Esophagus mucosa (tissue), 1 donor: ENCODE measurements around the gene UBFD1. TPM values are rescaled to one million over a fixed set of nuclear protein-coding genes. Genes with fewer than 3 reads are reported as not detected.
"Not testable (repeated sequence)": the region's sequence is repeated elsewhere in the genome, so short reads cannot be mapped to it uniquely, and the experiment has no call there.

Experiments used
- ATAC-seq: fragments of 200-7000 bp; cut with Tn5 transposase; one replicate; pipeline ENCODE4 v1.9.1; 2020
- total RNA-seq: library from RNA; stranded (reverse); gene quantifications from one replicate; pipeline ENCODE4 v1.2.4, GENCODE V29; 2023
- donor health status: DM: yes; HTN: yes; CAD: no.

UBFD1 gene, protein sequence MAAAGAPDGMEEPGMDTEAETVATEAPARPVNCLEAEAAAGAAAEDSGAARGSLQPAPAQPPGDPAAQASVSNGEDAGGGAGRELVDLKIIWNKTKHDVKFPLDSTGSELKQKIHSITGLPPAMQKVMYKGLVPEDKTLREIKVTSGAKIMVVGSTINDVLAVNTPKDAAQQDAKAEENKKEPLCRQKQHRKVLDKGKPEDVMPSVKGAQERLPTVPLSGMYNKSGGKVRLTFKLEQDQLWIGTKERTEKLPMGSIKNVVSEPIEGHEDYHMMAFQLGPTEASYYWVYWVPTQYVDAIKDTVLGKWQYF
- 27.3 TPM for total RNA-seq

DNA sequence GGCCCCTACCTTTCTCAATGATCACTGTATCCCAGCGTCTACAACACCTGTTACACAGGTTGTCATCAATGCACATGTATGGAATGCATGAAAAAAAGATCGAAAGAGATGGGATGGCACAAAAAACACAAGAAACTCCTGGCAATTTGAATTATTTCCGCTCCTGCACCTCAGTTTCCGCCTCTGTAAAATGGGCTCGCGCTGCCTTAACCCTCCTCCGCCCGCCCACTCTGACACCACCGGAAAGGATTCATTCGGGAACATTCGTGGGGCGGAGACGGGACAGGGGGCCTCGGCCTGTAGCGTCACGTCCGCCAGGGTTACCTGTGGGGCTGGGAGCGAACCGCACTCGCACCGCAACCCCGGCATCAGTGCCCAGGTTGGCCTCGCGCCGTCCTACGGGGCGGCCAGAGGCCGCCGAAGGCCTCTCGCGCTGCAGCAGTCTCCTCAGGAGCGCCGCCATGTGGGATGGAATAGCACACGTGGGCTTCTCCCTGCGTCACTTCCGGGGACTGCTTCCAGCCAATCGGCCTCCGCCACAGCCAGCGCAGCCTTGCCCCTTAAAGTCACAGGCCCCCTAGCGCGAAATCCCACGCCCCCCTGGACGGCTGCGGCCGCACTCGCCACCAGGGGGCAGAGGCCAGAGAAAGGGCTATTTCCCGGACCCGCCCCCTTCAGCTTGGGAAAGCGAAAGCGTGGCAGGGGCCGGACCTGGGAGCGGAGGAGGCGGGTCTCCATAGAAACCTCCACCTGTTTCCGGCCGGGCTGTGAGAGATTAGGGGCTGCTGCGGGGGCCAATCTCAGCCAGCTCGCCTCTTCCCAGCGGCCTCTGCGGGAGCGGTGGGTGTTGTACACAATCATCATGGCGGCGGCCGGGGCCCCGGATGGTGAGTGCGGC is at the start of gene UBFD1, which contains the start of gene EARS2:
UBFD1 (plus strand) TSS at position 847 of the 898 bp plus-strand sequence; CDS start at position 863, 16 bp downstream.
EARS2 (minus strand) TSS at position 470 of the 898 bp plus-strand sequence; CDS start at position 463, 7 bp downstream.
- ATAC-seq: peak; percentile 98

DNA sequence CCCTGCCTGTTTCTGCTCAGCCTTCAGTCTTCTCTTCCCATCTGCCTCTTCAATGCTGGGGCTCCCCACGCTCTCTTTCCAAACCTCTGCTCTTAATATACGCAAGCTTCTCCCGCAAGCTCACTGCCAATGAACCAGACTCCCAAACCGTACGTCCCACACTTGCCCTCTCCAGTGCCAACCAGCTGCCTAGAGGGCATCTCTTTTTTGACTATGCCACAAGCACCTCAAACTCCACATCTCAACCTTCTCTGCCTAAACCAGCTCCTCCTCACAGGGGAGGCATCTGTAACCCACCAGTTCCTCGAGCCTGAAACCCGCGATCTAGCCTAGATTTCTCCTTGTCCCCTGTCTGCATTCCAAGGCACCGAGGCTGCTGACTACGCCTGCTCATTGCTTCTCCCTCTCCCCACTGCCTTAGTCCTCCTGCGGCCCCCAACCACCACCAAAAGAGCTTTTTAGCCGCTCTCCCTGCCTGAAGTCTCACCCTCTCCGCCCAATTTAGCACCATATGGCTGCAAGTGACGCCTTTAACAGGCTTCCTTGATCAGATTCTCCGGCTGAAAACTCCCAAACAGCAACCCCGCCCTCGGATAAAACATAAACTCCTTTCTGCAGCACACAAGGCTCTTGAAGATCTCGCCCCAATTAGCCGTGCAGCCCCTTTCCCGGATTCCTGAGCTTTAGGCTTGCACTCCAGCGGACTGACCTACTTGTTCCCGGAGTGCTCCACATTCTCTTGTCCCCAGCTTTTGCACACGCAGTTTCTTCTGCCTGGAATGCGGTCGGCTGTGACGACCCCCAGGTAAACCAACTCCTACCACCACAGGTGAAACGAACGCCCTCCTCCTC is 48.7 kb upstream of the UBFD1 start:
- ATAC-seq: no peak

DNA sequence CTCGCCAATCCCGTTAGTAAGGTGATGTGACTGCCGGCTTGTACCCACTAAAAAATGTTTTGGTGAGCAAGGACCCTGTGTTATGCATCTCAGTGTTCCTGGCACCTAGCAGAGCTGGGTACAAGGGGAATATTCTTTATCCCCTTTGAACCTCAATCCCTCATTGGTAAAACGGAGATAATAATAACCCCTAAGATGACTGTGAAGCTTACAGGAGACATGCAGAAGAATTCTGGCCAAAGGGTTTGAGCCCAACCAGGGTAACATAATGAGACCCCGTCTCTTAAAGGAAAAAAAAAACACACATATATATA is 48.1 kb upstream of the UBFD1 start:
- ATAC-seq: no peak

DNA sequence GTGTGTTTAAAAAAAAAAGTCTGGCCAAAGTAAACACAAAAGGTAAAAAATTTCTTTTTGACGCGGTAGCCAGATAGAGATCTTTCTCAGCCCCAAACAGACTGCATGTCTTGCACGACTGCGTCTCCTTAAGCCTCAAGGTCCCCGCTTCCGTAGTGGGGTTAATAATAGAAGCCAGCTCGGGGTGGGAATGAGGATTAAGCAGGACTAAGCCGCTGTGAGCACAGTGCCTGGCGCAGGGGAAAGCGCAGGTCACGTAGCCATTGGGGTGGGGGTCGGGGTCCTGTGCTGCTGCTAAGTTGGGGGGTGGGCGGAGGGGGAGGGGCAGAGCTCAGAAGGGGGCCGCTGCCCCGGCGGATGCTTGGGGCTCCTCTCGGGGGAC is 47.8 kb upstream of the UBFD1 start:
- peak; percentile 36 for ATAC-seq

DNA sequence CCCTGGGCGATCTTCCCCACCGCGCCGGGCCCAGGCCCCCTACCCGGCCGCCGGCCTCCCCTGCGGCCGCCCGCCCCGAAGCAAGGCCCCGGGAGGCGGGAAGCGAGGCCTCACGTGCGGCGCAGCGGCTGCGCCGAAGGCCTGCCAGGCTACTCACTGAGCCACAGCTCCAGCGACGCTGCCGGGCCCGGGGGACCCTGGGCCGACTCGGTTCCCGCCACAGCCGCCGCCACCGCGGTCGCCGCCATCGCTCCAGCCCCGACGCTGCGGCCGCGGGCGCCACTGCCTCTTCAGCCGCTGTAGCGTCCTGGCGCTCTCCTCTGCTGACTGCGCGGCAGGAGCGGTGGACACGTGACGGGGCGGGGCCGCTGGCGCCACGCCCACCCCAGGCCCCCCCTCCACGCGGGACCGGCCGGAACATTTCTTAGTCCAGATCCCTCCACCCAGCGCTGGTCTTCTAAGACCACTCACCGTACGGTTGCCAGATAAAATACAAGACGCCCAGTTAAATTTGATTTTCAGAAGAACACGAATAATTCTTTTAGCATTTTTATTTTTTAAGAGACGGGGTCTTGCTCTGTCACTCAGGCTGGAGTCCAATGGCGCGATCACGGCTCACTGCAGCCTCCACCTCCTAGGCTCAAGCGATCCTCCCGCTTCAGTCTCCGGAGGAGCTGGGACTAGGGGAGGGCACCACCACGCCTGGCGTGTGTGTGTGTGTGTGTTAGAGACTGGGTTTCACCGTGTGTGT is 47.2 kb upstream of the UBFD1 start, which contains the start of gene GGA2:
GGA2 (minus strand) TSS at position 331 of the 751 bp plus-strand sequence; CDS start at position 248, 83 bp downstream.
- ATAC-seq: peak; percentile 89

DNA sequence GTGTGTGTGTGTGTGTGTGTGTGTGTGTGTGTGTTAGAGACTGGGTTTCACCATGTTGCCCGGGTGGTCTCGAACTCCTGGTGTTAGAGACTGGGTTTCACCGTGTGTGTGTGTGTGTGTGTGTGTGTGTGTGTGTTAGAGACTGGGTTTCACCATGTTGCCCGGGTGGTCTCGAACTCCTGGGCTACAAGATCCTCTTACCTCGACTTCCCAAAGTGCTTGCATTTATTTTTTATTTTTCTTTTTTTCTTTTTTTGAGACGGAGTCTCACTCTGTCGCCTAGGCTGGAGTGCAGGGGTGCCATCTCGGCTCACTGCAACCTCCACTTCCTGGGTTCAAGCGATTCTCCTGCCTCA is 46.6 kb upstream of the UBFD1 start:
- ATAC-seq: not testable (repeated sequence)

DNA sequence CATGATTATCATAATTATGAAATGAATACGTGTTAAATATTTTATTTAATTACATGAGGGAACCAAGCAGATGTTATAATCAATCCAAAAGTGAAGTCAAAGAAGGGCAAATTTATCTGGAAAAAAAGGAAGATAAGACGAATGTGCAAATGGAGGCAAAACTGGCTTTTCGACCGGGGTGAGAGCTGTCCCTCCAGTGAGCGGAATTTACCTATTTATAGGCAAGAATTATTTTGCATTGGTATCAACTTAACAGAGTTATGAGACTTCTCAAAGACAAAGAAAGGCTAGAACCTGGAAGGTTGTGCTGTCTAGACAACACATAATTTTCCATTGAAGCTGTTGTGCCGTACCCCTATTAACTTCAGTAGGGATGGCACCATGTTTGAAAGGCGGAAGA is 45.8 kb upstream of the UBFD1 start:
- ATAC-seq: no peak

DNA sequence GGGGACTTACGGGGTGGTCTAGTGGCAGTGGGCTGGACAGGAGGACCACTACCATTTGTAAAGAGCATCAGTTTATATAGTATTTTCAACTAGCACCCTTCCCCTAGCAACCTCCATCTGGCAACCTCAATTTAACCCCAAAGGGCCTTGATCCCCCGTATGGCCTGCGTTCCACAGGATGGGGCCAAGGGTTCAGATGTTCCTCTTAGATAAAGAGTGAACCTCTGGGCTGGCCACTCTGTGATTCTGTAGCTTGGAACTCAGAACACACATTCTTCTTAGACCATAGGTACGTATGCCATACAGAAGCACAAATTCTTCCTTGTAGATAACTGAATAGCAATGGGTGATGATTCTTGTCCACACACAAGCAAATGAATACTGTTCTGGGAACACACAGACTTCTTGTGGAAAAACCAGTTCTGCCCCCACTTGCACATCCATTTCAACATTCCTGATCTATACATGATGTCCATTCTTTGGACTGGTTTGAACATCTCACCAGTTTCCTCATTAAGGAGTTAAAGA is 45.3 kb upstream of the UBFD1 start:
- ATAC-seq: no peak

DNA sequence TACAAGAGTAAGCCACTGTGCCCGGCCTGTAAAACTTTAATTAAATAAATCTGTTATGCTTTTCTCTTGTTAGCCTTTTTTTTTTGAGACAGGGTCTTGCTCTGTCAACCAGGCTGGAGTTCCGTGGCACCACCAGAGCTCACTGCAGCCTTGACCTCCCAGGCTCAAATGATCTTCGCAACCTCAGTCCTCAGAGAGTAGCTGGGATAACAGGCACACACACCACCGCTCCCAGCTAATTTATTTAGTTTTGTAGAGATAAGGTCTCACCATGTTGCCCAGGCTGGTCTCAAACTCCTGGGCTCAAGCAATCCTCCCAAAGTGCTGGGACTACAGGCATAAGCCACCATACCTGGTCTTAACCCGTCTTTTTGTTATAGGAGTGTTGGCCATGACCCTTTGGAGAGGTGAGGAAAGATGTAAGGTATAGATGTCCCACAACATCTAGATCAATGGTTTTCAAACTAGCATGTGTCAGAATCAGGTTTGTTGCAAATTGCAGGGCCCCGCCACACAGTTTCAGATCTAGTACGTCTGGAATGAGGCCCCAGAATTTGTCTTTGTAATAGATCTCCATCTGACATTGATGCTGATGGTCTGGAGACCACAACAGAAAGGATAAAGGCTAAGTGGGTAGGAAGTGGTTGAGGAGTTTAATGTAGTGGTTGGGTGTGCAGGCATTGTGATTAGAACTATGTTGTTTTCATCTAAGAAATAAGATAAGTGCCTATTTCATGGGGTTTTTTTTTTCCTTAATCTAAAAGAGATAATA is 43.0 kb upstream of the UBFD1 start:
- no peak for ATAC-seq

DNA sequence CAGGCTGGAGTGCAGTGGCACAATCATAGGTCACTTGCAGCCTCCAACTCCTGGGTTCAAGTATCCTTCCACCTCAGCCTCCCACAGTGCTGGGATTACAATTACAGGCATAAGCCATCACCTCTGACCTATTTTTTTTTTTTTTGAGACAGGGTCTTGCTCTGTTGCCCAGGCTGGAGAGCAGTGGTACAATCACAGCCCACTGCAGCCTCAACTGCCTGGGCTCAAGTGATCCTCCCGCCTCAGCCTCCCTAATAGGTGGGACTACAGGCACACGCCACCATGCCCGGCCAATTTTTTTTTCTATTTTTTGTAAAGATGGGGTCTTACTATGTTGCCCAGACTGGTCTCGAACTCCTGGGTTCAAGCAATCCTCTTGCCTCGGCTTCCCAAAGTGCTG is 41.6 kb upstream of the UBFD1 start:
- ATAC-seq: no peak

DNA sequence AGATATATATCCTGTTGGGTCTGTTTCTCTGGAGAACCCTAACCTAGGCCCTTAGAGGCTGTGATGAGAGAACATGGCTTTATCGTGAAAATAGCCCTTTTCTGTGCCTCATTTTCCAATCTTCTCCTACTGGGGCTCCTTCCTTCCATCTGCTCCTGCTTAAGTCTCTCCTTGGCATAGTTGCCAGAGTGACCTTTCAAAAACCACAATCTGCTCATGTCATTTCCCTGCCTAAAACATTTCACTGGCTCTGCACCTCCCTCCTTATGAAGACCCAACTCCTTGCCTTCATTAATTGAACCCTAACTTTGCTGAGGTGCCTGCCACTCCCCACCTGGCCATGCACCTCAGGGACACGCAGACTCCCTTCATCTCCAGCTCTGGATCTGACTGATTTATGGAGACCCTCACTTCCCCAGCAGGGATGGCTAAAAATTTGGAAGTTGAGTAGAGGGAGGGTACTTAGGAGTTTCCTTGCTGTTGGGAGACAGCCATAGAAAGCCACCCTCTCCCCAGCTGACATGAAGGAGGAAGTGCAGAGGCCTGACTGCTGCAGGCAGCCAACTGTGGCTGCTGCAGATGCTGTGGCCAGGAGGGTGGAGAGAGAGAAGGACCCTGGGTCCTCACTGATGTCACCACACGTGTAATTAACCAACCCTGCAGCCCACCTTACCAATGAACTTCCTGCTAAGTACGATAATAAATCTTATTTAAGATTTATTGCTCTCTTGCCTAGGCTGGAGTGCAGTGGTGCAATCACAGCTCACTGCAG is 41.0 kb upstream of the UBFD1 start:
- ATAC-seq: peak; percentile 56

DNA sequence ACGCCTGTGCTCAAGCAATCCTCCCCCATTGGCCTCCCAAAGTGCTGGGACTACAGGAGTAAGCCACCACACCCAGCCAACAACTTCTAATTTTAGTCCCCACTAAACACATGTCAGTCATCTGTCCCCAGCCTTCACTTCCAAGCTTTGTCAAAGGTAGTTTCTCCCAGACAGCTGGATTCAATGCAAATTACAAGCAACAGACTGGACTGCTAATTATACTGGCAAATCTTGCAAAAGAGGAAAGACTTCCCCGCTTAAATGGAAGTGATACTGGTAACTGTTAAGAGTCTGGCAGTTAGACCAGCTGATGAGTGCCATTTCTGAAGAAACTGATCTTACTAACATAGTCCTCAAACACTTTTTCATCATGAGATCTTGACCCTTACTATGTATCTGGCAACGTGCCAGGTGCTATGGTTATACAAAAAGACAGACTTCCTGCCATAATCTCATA is 39.1 kb upstream of the UBFD1 start:
- ATAC-seq: no peak

DNA sequence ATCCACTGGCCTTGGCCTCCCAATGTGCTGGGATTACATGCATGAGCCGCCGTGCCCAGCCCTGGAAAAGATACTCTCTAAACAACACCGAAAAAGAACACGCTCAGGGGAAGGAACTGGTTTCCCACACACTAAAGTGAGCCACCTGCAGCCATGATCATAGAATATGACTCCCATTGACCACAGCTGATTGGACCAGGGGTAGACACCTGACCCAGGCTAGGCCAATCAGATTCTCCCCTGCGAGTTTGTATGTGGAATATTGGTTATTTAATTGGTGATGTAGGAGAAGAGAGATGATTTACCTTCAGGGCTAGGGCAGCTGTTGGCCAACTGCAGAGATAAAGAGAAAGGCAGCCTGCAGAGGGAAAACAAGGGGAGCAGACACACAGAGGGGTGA is 38.2 kb upstream of the UBFD1 start:
- no peak for ATAC-seq

DNA sequence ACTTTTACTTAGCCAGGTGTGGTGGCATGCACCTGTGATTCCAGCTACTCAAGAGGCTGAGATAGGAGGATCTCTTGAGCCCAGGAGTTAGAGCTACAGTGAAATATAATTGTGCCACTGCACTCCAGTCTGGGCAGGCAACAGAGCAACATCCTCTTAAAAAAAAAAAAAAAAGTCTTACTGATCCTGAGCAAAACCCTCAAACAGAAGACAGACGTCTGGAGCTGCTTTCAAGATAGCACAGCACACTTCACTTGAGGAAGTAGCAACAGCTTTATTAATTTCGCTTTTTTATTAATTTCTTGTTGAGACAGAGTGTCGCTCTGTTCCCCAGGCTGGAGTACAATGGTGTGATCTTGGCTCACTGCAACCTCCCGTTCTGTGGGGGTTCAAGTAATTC is 37.0 kb upstream of the UBFD1 start:
- ATAC-seq: no peak

DNA sequence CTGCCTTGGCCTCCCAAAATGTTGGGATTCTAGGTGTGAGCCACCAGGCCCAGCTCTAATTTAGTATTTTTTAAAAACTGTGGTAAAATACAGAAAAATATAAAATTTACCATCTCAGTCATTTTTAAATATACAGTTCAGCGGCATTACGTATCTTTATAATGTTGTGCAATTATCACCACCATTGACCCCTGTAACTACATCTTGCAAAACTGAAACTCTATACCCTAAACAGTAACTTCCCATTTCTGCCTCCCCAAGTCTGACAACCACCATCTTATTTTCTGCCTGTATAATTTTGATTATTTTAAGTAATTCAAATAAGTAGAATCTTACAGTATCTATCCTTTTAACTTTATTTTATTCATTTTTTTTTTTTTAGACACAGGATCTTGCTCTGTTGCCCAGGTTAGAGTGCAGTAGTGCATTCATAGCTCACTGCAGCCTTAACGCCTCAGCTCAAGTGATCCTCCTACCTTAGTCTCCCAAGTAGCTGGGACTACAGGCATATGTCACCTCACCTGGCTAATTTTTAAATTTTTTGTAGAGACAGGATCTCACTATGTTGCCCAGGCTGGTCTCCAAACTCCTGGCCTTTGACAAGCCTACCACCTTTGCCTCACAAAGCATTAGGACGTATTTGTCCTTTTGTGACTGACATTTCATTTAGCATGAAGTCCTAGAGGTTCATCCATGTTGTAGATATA is 36.3 kb upstream of the UBFD1 start:
- no peak for ATAC-seq

DNA sequence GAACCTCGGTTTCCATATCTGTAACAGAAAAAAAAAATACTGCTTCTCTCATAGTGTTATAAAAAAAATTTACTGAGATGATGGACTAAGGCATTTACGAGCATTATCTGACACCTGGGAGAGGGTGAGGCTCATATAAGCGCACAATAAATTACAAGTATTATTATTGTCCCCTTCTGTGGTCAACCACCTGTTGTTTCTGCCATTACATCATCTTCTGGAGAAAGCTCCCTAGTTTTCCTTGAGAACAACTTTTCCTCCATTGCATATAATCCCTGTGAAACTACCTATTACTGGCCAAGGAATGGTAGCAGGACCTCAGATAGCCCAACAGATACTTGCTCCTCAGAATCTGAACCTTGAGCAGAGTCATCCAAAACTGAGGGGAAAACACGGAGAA is 35.6 kb upstream of the UBFD1 start:
- no peak for ATAC-seq

DNA sequence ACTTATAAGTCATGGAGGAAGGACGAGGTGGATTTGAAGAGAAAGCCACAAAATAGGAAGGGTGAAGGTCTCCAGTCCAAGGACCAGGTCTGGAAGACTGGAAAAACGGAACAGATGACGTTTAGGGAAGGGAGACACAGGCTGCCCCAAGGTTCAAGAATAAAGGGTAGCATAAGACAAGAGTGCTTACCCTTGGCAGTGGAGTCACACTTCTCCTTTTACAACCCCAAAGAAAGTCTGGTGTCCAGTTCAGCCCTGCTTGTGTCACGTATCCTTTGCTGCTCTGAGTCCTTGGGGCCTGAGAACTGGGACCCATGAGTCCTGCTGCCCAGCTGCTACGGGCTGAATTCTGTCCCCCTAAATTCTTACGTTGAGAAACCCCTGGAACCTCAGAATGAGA is 34.2 kb upstream of the UBFD1 start:
- no peak for ATAC-seq

DNA sequence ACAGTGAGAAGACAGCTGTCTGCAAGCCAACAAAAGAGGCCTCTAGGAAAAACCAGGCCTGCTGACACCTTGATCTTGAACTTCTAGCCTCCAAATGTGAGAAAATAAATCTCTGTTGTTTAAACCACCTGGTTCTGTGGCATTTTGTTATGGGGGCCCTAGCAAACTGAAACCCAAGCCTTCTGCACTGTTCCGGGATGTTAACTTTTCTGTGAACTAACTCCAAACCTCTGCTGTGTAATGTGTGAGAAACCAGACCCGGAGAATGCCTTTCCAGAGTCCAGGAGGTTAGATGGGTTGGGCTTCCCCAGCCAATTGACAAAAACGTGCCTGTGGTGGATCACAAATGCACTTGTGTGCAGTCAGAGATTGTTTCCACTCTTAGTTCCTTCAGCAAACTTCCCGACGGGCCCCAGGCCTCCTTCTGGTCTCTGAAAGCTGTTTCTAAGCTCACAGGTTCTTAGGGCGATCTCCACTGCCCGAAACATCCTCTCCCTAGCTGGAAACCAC is 33.6 kb upstream of the UBFD1 start:
- no peak for ATAC-seq

DNA sequence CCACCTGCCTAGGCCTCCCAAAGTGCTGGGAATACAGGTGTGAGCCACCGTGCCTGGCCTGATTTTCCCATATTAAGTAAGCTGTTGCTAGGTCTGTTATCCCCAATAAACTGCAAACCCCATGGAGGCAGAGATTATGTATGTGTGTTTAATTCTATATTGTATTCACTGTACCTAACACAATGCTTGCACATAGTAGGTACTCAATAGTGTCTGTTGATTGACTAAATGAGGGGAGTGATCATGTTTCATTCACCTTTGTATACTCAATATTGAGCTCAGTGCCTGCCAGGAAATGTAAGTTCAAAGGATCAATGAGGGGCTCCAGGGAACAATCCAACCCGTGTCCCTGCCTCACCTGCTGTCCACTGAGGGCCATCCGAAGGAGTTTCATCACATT is 32.6 kb upstream of the UBFD1 start:
- no peak for ATAC-seq
